Measurements from ENCODE around the gene RNF207.

DNA sequence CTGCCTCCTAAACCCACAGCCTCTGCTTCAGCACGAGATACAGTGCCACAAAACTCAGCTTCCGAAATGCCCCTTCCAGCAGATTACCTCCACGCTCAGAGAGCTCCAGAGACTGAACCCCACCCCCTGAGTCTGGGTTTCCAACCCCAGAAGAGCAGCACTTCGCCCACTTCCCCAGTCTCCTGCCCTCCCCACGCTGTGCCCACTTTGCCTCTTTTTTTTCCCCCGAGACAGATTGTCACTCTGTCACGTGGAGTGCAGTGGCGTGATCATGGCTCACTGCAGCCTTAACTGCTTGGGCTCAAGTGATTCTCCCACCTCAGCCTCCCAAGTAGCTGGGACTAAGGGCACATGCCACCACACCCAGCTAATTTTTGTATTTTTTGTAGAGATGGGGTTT lies 19.7 kb downstream of the RNF207 start:
- TF ChIP-seq POLR2A (IDR thresholded peaks at IDR 0.05; ENCODE audit: low read length) (no peak), GATA1 (IDR thresholded peaks at IDR 0.05; ENCODE audit: low read depth, low read length) (no peak)
